IMR-90 (cell line): ENCODE results near the gene CHAF1B.

Source experiments
- SMC3 ChIP-seq: fragments of 150-350 bp; IDR thresholded peaks from 2 replicates; pipeline ENCODE4 v1.6.1; 2016; ENCODE audit warnings: low read depth, mild to moderate bottlenecking, antibody characterized with exemption, low read length, moderate library complexity
- TF ChIP-seq, protein P1 (sequence below): fragments of 150-350 bp; IDR thresholded peaks from 2 replicates; pipeline ENCODE4 v1.6.1; 2016; ENCODE audit warnings: low read depth, mild to moderate bottlenecking, low read length, moderate library complexity, borderline replicate concordance

DNA sequence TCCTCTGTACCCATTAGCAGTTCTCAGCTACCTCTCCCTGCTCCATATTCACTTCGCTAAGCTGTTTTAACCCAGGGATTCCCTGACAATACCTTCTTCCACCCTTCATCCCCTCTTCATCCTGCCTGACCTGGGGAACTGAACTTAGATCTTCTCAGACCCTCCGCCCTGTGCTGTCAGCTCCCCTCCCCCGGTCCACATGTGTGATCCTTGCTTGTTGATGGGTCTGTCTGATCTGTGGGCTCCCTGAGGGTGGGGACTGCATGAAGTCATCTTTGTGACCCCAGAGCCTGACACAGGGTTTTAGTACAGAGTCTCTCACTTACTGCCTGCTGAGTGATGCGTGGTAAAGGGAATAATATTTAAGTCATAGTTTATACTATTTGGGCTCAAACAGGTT lies 11.8 kb downstream of the CHAF1B start:
- TF ChIP-seq, protein P1, sequence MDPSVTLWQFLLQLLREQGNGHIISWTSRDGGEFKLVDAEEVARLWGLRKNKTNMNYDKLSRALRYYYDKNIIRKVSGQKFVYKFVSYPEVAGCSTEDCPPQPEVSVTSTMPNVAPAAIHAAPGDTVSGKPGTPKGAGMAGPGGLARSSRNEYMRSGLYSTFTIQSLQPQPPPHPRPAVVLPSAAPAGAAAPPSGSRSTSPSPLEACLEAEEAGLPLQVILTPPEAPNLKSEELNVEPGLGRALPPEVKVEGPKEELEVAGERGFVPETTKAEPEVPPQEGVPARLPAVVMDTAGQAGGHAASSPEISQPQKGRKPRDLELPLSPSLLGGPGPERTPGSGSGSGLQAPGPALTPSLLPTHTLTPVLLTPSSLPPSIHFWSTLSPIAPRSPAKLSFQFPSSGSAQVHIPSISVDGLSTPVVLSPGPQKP, result no peak
- no peak for TF ChIP-seq SMC3
